Astrocyte (in vitro differentiated cells and primary cell): ENCODE measurements around the gene HNRNPF. TPM values are rescaled to one million over a fixed set of nuclear protein-coding genes. Genes with fewer than 3 reads are reported as not detected.

Experiments used
- DNase-seq: peaks from one replicate; pipeline ENCODE4 v3.0.0-alpha.2; 2010; ENCODE audit warnings: low read depth
- FAIRE-seq: peaks from 2 replicates; lab custom pipeline; 2011; peaks lifted over from hg19 to GRCh38; lab: Jason Lieb, UNC
- H2AFZ ChIP-seq: 2 replicates; pipeline ENCODE4 v1.6.0; 2012; ENCODE audit warnings: low read depth, low read length, inconsistent platforms
- H3K27ac ChIP-seq: 2 replicates; pipeline ENCODE4 v1.5.1; 2011; ENCODE audit warnings: low read depth, low read length, inconsistent platforms
- H3K27me3 ChIP-seq: 2 replicates; pipeline ENCODE4 v1.6.0; 2011; ENCODE audit warnings: low read length, inconsistent platforms; ENCODE audit not compliant: insufficient read depth
- H3K36me3 ChIP-seq: 2 replicates; pipeline ENCODE4 v1.5.1; 2011; ENCODE audit warnings: low read length, inconsistent platforms; ENCODE audit not compliant: insufficient read depth
- H3K4me1 ChIP-seq: 2 replicates; pipeline ENCODE4 v1.5.1; 2011; ENCODE audit warnings: low read length, inconsistent platforms; ENCODE audit not compliant: insufficient read depth
- H3K4me2 ChIP-seq: 2 replicates; pipeline ENCODE4 v1.6.0; 2012; ENCODE audit warnings: low read length, inconsistent platforms
- H3K4me3 ChIP-seq: 2 replicates; pipeline ENCODE4 v1.5.1; 2011; ENCODE audit warnings: low read depth, mild to moderate bottlenecking, low read length, inconsistent platforms; ENCODE audit not compliant: insufficient read depth
- H3K79me2 ChIP-seq: 2 replicates; pipeline ENCODE4 v1.6.0; 2012; ENCODE audit warnings: mild to moderate bottlenecking, low read length, inconsistent platforms; ENCODE audit not compliant: insufficient read depth
- H3K9ac ChIP-seq: 2 replicates; pipeline ENCODE4 v1.6.0; 2012; ENCODE audit warnings: mild to moderate bottlenecking, low read length, inconsistent platforms
- H3K9me3 ChIP-seq: 2 replicates; pipeline ENCODE4 v1.5.1; 2012; ENCODE audit warnings: low read depth, mild to moderate bottlenecking, low read length, inconsistent platforms; ENCODE audit not compliant: insufficient read depth
- H4K20me1 ChIP-seq: 2 replicates; pipeline ENCODE4 v1.6.0; 2012; ENCODE audit warnings: low read length, inconsistent platforms; ENCODE audit not compliant: insufficient read depth
- H3K27ac Mint-ChIP-seq: one replicate; pipeline ENCODE4 v1.8.0; 2021; ENCODE audit warnings: mild to moderate bottlenecking, mixed read lengths; ENCODE audit not compliant: unreplicated experiment
- H3K27me3 Mint-ChIP-seq: one replicate; pipeline ENCODE4 v1.8.0; 2021; ENCODE audit warnings: low read depth, mixed read lengths; ENCODE audit not compliant: unreplicated experiment
- H3K36me3 Mint-ChIP-seq: one replicate; pipeline ENCODE4 v1.8.0; 2021; ENCODE audit warnings: low read depth, mixed read lengths; ENCODE audit not compliant: unreplicated experiment
- H3K4me1 Mint-ChIP-seq: one replicate; pipeline ENCODE4 v1.8.0; 2021; ENCODE audit warnings: low read depth, mixed read lengths; ENCODE audit not compliant: unreplicated experiment
- H3K4me3 Mint-ChIP-seq: one replicate; pipeline ENCODE4 v1.8.0; 2021; ENCODE audit warnings: mild to moderate bottlenecking, moderate library complexity, mixed read lengths; ENCODE audit not compliant: unreplicated experiment
- H3K9me3 Mint-ChIP-seq: one replicate; pipeline ENCODE4 v1.8.0; 2021; ENCODE audit warnings: mild to moderate bottlenecking, mixed read lengths; ENCODE audit not compliant: unreplicated experiment
- CTCF ChIP-seq: IDR thresholded peaks from 2 replicates; pipeline ENCODE4 v1.5.1; 2011; ENCODE audit warnings: low read depth, mild to moderate bottlenecking, inconsistent platforms, low read length, moderate library complexity; ENCODE audit not compliant: insufficient read depth
- EZH2 ChIP-seq: IDR thresholded peaks from 2 replicates; pipeline ENCODE4 v1.6.1; 2012; ENCODE audit warnings: mild to moderate bottlenecking, low read length, inconsistent platforms; ENCODE audit not compliant: insufficient read depth
- total RNA-seq: library from RNA; stranded (reverse); gene quantifications from 2 replicates; pipeline ENCODE4 v1.2.1, GENCODE V29; 2021

Gene HNRNPF
- total RNA-seq, 1 donor from 2014 or later = 151 TPM

- Mint-ChIP-seq H3K4me3 (peak overlapping the region; percentile 23), H3K27ac (peak overlapping the region; percentile 75), H3K36me3 (peaks cover 4% of the 10 kb centered on the region), H3K4me1 (peaks cover 50% of the 10 kb centered on the region), H3K9me3 (no peaks in the 10 kb centered on the region), H3K27me3 (no peaks in the 10 kb centered on the region)
- Histone ChIP-seq H3K79me2 (peaks cover 97% of the 10 kb centered on the region), H3K9me3 (no peaks in the 10 kb centered on the region), H2AFZ (no peak overlapping the region), H3K9ac (no peak overlapping the region), H3K4me1 (peaks cover 38% of the 10 kb centered on the region), H3K36me3 (peaks cover 7% of the 10 kb centered on the region), H3K27ac (peak overlapping the region; percentile 66), H3K27me3 (no peaks in the 10 kb centered on the region), H3K4me2 (peak overlapping the region; percentile 5), H4K20me1 (peaks cover 92% of the 10 kb centered on the region), H3K4me3 (no peak overlapping the region)
- FAIRE-seq = peak; percentile 64
- peak; percentile 71 for DNase-seq
- no peak for TF ChIP-seq EZH2
- TF ChIP-seq CTCF = no peak
Observed at GRCh38 chr10:43399320-43400310, 9.4 kb downstream of the HNRNPF start.

- peaks cover 14% of the 10 kb centered on the region for H3K36me3 ChIP-seq
- no peak overlapping the region for H3K4me3 ChIP-seq
- no peak for TF ChIP-seq CTCF
- H3K27ac ChIP-seq = peak overlapping the region; percentile 66
- no peak overlapping the region for H2AFZ ChIP-seq
- peaks cover 92% of the 10 kb centered on the region for H4K20me1 ChIP-seq
- Mint-ChIP-seq H3K36me3 (no peaks in the 10 kb centered on the region), H3K4me1 (peaks cover 48% of the 10 kb centered on the region), H3K9me3 (no peaks in the 10 kb centered on the region), H3K27me3 (no peaks in the 10 kb centered on the region), H3K27ac (peak overlapping the region; percentile 75), H3K4me3 (no peak overlapping the region)
- peaks cover 38% of the 10 kb centered on the region for H3K4me1 ChIP-seq
- H3K4me2 ChIP-seq = peak overlapping the region; percentile 88
- H3K79me2 ChIP-seq = peaks cover 97% of the 10 kb centered on the region
- no peaks in the 10 kb centered on the region for H3K27me3 ChIP-seq
- no peak overlapping the region for H3K9ac ChIP-seq
- H3K9me3 ChIP-seq = no peaks in the 10 kb centered on the region
- FAIRE-seq (no peak), DNase-seq (no peak)
Observed at GRCh38 chr10:43398939-43399319, 10.1 kb downstream of the HNRNPF start.
